HepG2 (cell line): Measurements from ENCODE around the gene PEBP1. TPM values are rescaled to one million over a fixed set of nuclear protein-coding genes. Genes with fewer than 3 reads are reported as not detected.

ENCODE experiments used
- CENPBD1 ChIP-seq: sonication (generic); formaldehyde crosslinking; IDR thresholded peaks from 2 replicates; pipeline ENCODE4 v1.8.0; 2022; ENCODE audit warnings: missing genetic modification reagents, low read depth, mild to moderate bottlenecking, borderline replicate concordance
- FIP1L1 ChIP-seq: fragments of 200-400 bp; formaldehyde crosslinking; IDR thresholded peaks from 2 replicates; pipeline ENCODE4 v1.6.1; 2018; ENCODE audit warnings: low read depth, mild to moderate bottlenecking, low read length, moderate library complexity, borderline replicate concordance; ENCODE audit not compliant: insufficient read depth
- HHEX ChIP-seq: IDR thresholded peaks from 2 replicates; pipeline ENCODE4 v1.6.1; 2016; ENCODE audit warnings: control low read depth
- ISL2 ChIP-seq: sonication (generic); formaldehyde crosslinking; IDR thresholded peaks from 2 replicates; pipeline ENCODE4 v1.5.0; 2020; ENCODE audit warnings: missing genetic modification reagents
- MAF1 ChIP-seq: sonication (generic); formaldehyde crosslinking; IDR thresholded peaks from 2 replicates; pipeline ENCODE4 v1.5.0; 2020; ENCODE audit warnings: missing genetic modification reagents, borderline replicate concordance
- MXI1 ChIP-seq: IDR thresholded peaks from 3 replicates; pipeline ENCODE4 v1.6.1; 2012; ENCODE audit warnings: low read depth, low read length, inconsistent platforms, borderline replicate concordance
- NFATC3 ChIP-seq: sonication (generic); formaldehyde crosslinking; IDR thresholded peaks from 2 replicates; pipeline ENCODE4 v1.5.1; 2020; ENCODE audit warnings: mild to moderate bottlenecking, missing genetic modification reagents
- NR2F1 ChIP-seq, 2 experiments: fragments of 450-650 bp in 1 of 2; formaldehyde crosslinking in 1 of 2; IDR thresholded peaks; 2 replicates each; pipeline versions ENCODE4 v1.5.0 to v1.6.1; 2016 to 2020; ENCODE audit warnings: mild to moderate bottlenecking in 1 of 2, missing compliant biosample characterization in 1 of 2, missing genetic modification reagents in 1 of 2, moderate library complexity in 1 of 2
- POLR2A ChIP-seq, 2 experiments: IDR thresholded peaks; 2 replicates each; pipeline ENCODE4 v1.6.1; 2011; ENCODE audit warnings: low read depth in 2 of 2, low read length in 2 of 2, mild to moderate bottlenecking in 1 of 2, moderate library complexity in 1 of 2; ENCODE audit not compliant: insufficient read depth in 1 of 2
- TFE3 ChIP-seq: IDR thresholded peaks from 2 replicates; pipeline ENCODE4 v1.6.1; 2016
- UBTF ChIP-seq: sonication (generic); formaldehyde crosslinking; IDR thresholded peaks from 2 replicates; pipeline ENCODE4 v1.4.0; 2020; ENCODE audit warnings: mild to moderate bottlenecking, missing genetic modification reagents
- ZBED4 ChIP-seq: sonication (generic); formaldehyde crosslinking; IDR thresholded peaks from 2 replicates; pipeline ENCODE4 v1.4.0; 2020; ENCODE audit warnings: missing genetic modification reagents, borderline replicate concordance
- ZBTB20 ChIP-seq: sonication (generic); formaldehyde crosslinking; IDR thresholded peaks from 2 replicates; pipeline ENCODE4 v1.8.1; 2023; ENCODE audit warnings: missing genetic modification reagents, low read depth, mild to moderate bottlenecking, borderline replicate concordance
- ZKSCAN1 ChIP-seq: fragments of 150-350 bp; IDR thresholded peaks from 2 replicates; pipeline ENCODE4 v1.6.1; 2014; ENCODE audit warnings: low read length
- ZNF10 ChIP-seq: sonication (generic); formaldehyde crosslinking; IDR thresholded peaks from 2 replicates; pipeline ENCODE4 v1.4.0; 2020; ENCODE audit warnings: mild to moderate bottlenecking, low read depth, missing genetic modification reagents, borderline replicate concordance
- ZNF12 ChIP-seq: sonication (generic); formaldehyde crosslinking; IDR thresholded peaks from 2 replicates; pipeline ENCODE4 v1.5.0; 2020; ENCODE audit warnings: missing genetic modification reagents
- ZNF543 ChIP-seq: sonication (generic); formaldehyde crosslinking; IDR thresholded peaks from 2 replicates; pipeline ENCODE4 v1.4.0; 2020; ENCODE audit warnings: mild to moderate bottlenecking, missing genetic modification reagents
- ZNF770 ChIP-seq: sonication (generic); formaldehyde crosslinking; IDR thresholded peaks from 2 replicates; pipeline ENCODE4 v1.5.0; 2020; ENCODE audit warnings: mild to moderate bottlenecking, missing genetic modification reagents
- polyA plus RNA-seq, 8 experiments: library from polyadenylated mRNA; depleted of rRNA in 3 of 8; stranded (reverse) in 7 of 8; unstranded in 1 of 8; fragments of >200 nt; fragmentation: Illumina TruSeq in 4 of 8; extraction: Trizol in 4 of 8; gene quantifications; 2 replicates each; pipeline versions ENCODE4 v1.2.1 to v1.2.3, GENCODE V29; 2011 to 2016; ENCODE audit warnings: low read depth in 4 of 8, missing spikeins in 1 of 8, mixed read lengths in 1 of 8; ENCODE audit not compliant: insufficient read depth in 1 of 8
- total RNA-seq, 5 experiments: library from RNA; depleted of rRNA; stranded (reverse); fragments of >200 nt; fragmentation: Illumina TruSeq; extraction: Trizol; gene quantifications; 2 replicates each; pipeline ENCODE4 v1.2.3, GENCODE V29; 2016; ENCODE audit warnings: low read depth in 1 of 5

PEBP1 gene
- total and polyA plus RNA-seq, 2 of the 13 experiments (the other 11 are each of a cell fraction or from before 2014, with no cell fraction given), result 538 to 1,505 TPM

GRCh38 chr12:118135788-118136558 is at the start of gene PEBP1 (continued):
- TF ChIP-seq ZBED4 (CRISPR knock-in tag) (peak; percentile 72), ZNF10 (CRISPR knock-in tag) (no peak), POLR2A (IDR thresholded peaks at IDR 0.05; ENCODE audit: insufficient read depth in 1 of 2, low read depth in 2 of 2, low read length in 2 of 2) (peak; percentile 92 to 98), UBTF (peak; percentile 96), ISL2 (peak; percentile 77; the same call in 1 of the 2 replicates), ZNF12 (CRISPR knock-in tag) (peak; percentile 75), ZNF770 (CRISPR knock-in tag) (peak; percentile 30; the same call in 1 of the 2 replicates), NR2F1 (CRISPR knock-in tag; IDR thresholded peaks at IDR 0.05) (0 out of 4 replicates have a peak, but pooled peaks of 1 of the 2 experiments have one; percentile 9), ZNF543 (CRISPR knock-in tag) (peak; percentile 94), NFATC3 (no peak), ZBTB20 (peak; percentile 89), TFE3 (CRISPR knock-in tag) (peak; percentile 84; the same call in 1 of the 2 replicates), HHEX (CRISPR knock-in tag) (no peak), MAF1 (CRISPR knock-in tag) (peak; percentile 67; the same call in 1 of the 2 replicates), FIP1L1 (no peak), CENPBD1 (CRISPR knock-in tag) (no peak; the same call in 1 of the 2 replicates), ZKSCAN1 (no peak), MXI1 (peak; percentile 98)
